NB4 (cell line): ENCODE measurements around the gene MVB12A.

Experiments
- DNase-seq: peaks from one replicate; pipeline ENCODE4 v3.0.0; 2010; ENCODE audit warnings: low read depth
- H3K4me3 ChIP-seq: one replicate; pipeline ENCODE4 v1.5.1; 2011; ENCODE audit warnings: mild to moderate bottlenecking, low read depth, low read length, moderate library complexity
- MYC ChIP-seq: IDR thresholded peaks from 2 replicates; pipeline ENCODE4 v1.6.1; 2011; ENCODE audit warnings: low read depth, low read length
- POLR2A ChIP-seq: IDR thresholded peaks from 2 replicates; pipeline ENCODE4 v1.6.1; 2011; ENCODE audit warnings: mild to moderate bottlenecking; ENCODE audit not compliant: insufficient read length; ENCODE audit errors: extremely low read depth
- TF ChIP-seq, protein P1 (sequence below): IDR thresholded peaks from one replicate; pipeline ENCODE4 v1.5.1; 2012; ENCODE audit warnings: low read depth, low read length
- TF ChIP-seq, protein P2 (sequence below): IDR thresholded peaks from 2 replicates; pipeline ENCODE4 v1.6.1; 2011; ENCODE audit warnings: low read depth, low read length

MVB12A gene

DNA sequence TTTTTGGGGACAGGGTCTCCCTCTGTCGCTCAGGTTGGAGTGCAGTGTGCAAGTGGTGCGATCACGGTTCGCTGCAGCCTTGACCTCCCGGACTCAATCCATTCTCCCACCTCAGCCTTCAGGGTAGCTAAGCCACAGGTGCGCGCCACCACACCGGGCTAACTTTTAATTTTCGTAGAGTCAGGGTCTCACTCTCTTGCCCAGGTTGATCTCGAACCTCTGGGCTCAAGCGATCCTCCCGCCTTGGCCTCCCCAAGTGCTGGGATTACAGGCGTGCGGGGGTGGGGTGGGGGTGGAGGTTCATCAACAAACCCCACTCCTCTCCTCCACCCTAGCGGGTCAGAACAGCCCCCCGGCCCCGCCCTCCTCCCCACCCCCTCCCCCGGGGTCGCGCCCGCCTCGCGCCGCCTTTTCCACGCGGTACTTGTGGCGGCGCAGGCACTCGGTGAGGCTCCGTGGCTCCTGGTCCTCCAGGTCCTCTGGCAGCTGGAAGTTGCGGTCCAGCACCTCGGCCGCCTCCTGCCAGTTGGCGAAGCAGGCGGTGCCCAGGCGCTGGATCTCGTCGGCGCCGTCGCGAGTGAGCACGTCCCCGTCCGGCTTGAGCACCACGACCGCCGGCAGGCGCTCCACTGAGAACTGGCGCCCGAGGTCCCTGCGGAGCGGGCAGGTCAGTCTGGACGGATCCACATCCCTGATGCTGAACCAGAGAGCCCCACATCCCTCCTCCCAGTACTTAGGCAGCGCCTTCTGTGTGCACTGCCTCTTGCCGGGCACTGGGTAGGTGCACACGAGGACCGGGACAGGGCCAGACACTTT, 35.7 kb downstream of the MVB12A start:
- no peak overlapping the region for H3K4me3 ChIP-seq
- TF ChIP-seq, protein P1, sequence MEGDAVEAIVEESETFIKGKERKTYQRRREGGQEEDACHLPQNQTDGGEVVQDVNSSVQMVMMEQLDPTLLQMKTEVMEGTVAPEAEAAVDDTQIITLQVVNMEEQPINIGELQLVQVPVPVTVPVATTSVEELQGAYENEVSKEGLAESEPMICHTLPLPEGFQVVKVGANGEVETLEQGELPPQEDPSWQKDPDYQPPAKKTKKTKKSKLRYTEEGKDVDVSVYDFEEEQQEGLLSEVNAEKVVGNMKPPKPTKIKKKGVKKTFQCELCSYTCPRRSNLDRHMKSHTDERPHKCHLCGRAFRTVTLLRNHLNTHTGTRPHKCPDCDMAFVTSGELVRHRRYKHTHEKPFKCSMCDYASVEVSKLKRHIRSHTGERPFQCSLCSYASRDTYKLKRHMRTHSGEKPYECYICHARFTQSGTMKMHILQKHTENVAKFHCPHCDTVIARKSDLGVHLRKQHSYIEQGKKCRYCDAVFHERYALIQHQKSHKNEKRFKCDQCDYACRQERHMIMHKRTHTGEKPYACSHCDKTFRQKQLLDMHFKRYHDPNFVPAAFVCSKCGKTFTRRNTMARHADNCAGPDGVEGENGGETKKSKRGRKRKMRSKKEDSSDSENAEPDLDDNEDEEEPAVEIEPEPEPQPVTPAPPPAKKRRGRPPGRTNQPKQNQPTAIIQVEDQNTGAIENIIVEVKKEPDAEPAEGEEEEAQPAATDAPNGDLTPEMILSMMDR: no peak
- TF ChIP-seq MYC (no peak), POLR2A (no peak)
- TF ChIP-seq, protein P2, sequence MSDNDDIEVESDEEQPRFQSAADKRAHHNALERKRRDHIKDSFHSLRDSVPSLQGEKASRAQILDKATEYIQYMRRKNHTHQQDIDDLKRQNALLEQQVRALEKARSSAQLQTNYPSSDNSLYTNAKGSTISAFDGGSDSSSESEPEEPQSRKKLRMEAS: no peak
- no peak for DNase-seq

DNA sequence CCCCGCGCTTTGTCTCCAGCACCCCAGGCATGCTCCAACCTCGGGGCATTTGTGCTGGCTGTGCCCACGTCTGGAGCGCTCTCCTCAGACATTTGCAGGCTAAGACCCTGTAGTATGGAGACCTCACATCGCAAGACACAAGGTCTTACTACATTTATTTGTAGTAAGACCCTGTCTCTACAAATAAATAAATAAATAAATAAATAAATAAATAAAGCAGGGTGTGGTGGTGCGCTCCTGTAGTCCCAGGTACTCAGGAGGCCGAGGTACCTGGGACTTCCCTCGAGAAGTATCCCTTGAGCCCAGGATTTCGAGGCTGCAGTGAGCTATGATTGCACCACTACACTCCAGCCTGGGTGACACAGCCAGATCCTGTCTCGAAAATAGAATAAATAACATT, 36.3 kb downstream of the MVB12A start:
- DNase-seq: no peak
- no peak overlapping the region for H3K4me3 ChIP-seq
- no peak for TF ChIP-seq POLR2A
- TF ChIP-seq, protein P2: no peak
- TF ChIP-seq MYC: no peak
- TF ChIP-seq, protein P1: no peak

DNA sequence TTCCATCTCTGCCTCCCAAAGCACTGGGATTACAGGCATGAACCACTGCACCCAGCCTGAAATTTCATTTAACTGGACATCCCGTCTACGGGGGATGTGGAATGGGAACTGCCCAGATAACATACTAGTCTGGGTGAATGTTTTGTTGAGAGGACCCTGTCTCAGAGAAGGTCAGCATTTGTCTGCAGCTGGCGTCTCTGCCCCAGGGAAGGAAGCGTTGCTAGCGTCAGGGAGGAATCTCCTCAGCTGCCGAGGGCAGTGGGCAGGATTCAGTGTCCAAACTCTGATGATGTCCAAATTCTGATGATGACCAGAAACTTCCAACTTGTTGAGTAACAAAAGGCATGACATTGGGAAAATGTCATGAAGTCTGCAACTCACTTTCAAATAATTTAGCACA, 37.8 kb downstream of the MVB12A start:
- TF ChIP-seq, protein P2: no peak
- no peak for TF ChIP-seq POLR2A
- no peak for TF ChIP-seq MYC
- TF ChIP-seq, protein P1: no peak
- no peak for DNase-seq
- no peak overlapping the region for H3K4me3 ChIP-seq

DNA sequence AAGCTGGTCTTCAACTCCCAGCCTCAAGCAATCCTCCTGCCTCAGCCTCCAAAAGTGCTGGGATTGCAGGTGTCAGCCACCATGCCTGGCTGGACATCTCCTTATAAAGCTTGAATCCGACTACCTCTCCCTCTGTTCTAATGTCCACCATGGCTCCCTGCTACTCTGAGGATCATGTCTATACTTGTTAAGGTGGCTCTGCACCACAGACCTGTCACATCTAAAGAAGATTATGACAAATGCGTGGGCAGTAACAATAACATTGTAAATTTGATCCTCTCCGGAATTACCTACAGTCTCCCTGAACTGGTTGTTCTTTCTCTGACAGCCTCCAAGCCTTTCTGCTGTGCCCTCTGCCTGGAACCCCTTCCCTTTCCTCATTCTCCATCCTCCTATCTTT, 39.1 kb downstream of the MVB12A start:
- no peak for TF ChIP-seq MYC
- TF ChIP-seq, protein P2: no peak
- TF ChIP-seq, protein P1: no peak
- TF ChIP-seq POLR2A: no peak
- DNase-seq: no peak
- H3K4me3 ChIP-seq: no peak overlapping the region

DNA sequence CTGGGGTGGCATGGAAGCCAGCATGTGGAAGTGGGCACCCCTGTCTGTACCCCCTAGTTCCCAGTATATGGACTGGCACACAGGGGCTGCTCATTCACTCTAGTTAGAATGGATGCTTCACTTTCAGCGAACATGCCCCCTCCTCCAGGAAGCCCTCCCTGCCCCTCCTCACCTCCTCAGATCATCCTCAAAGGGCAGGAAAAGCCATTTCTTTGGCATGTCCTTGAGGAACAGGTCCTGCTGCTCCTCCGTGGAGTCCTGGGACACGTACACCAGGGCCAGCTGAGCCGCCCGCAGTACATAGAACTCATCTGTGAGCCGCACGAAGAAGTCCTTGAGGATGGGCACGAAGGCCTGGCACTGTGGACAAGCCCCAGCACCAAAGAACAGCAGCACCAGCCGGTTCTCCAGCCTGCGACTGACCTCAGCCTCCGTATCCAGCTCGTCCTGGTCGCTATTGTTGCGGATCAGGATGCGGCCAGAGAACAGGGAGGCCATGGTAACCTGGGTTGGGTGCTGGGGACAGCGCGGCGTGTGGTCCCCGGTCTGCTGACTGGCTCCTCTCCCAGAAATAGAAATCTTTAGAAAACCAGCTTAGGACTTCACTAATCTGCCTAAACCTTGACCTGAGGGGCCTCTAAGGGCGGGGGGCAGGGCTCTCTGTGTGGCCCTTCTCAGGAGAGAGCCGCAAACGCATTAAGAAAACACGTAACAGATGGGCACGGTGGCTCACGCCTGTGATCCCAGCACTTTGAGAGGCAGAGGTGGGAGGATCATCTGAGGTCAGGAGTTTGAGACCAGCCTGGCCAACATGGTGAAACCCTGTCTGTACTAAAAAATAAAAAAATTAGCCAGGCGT, 40.8 kb downstream of the MVB12A start, which contains the start of gene NXNL1:
TSS of gene NXNL1 (minus strand) at position 555 of the 859 bp plus-strand sequence. CDS start at position 498, 57 bp downstream.
- no peak for TF ChIP-seq MYC
- TF ChIP-seq, protein P1: no peak
- TF ChIP-seq POLR2A: no peak
- TF ChIP-seq, protein P2: no peak
- H3K4me3 ChIP-seq: no peak within 1 kb of the TSS
- DNase-seq: no peak
